Measurements from ENCODE around the gene KRTAP10-3.

Gene KRTAP10-3

GRCh38 chr21:44571844-44572782, 13.5 kb upstream of the KRTAP10-3 start:
- no peak for DNase-seq (ENCODE audit: low spot score)
- TF ChIP-seq CTCF (IDR thresholded peaks at IDR 0.05; ENCODE audit: extremely low read depth, insufficient read depth, missing control alignments): no peak
- in situ Hi-C loops (cut with MboI; ENCODE audit: low pct_unique_long_range_greater_than_20kb, low sequenced_read_pairs, unreplicated experiment): no loop called here

GRCh38 chr21:44571296-44571695, 12.7 kb upstream of the KRTAP10-3 start:
- no peak for TF ChIP-seq CTCF (IDR thresholded peaks at IDR 0.05; ENCODE audit: extremely low read depth, insufficient read depth, missing control alignments)
- DNase-seq (ENCODE audit: low spot score): no peak
- in situ Hi-C loops (cut with MboI; ENCODE audit: low pct_unique_long_range_greater_than_20kb, low sequenced_read_pairs, unreplicated experiment): no loop called here

- no peak for TF ChIP-seq CTCF (IDR thresholded peaks at IDR 0.05; ENCODE audit: extremely low read depth, insufficient read depth, missing control alignments)
- no peak for DNase-seq (ENCODE audit: low spot score)
- in situ Hi-C loops (cut with MboI; ENCODE audit: low pct_unique_long_range_greater_than_20kb, low sequenced_read_pairs, unreplicated experiment): no loop called here
Measured at GRCh38 chr21:44569861-44570517, 11.4 kb upstream of the KRTAP10-3 start.

GRCh38 chr21:44568667-44569556, 10.3 kb upstream of the KRTAP10-3 start:
- no peak for DNase-seq (ENCODE audit: low spot score)
- TF ChIP-seq CTCF (IDR thresholded peaks at IDR 0.05; ENCODE audit: extremely low read depth, insufficient read depth, missing control alignments): no peak
- in situ Hi-C loops (cut with MboI; ENCODE audit: low pct_unique_long_range_greater_than_20kb, low sequenced_read_pairs, unreplicated experiment): no loop called here

GRCh38 chr21:44568261-44568660, 9.7 kb upstream of the KRTAP10-3 start:
- no peak for DNase-seq (ENCODE audit: low spot score)
- in situ Hi-C loops (cut with MboI; ENCODE audit: low pct_unique_long_range_greater_than_20kb, low sequenced_read_pairs, unreplicated experiment): no loop called here
- no peak for TF ChIP-seq CTCF (IDR thresholded peaks at IDR 0.05; ENCODE audit: extremely low read depth, insufficient read depth, missing control alignments)

Measured in GM13977 (cell line).